HG03139 (cell line): ENCODE measurements around the gene ABCC11.
A peak's percentile ranks its signal among the peaks of the same experiment; 100 is the strongest.

Experiments
- ATAC-seq: cut with Tn5 transposase; IDR thresholded peaks from one replicate; pipeline ENCODE4 v1.9.1; 2021; ENCODE audit not compliant: unreplicated experiment

ABCC11 gene

GRCh38 chr16:48164907-48165715, 82.2 kb downstream of the ABCC11 start:
- peak; percentile 80 for ATAC-seq

GRCh38 chr16:48162839-48163410, 84.4 kb downstream of the ABCC11 start:
- no peak for ATAC-seq

GRCh38 chr16:48161906-48162305, 85.4 kb downstream of the ABCC11 start:
- ATAC-seq, result no peak

- no peak for ATAC-seq
These were observed 86.8 kb downstream of the ABCC11 start for GRCh38 chr16:48160575-48160974.

- ATAC-seq, result peak; percentile 61
These were observed 89.0 kb downstream of the ABCC11 start for GRCh38 chr16:48158296-48158695.

GRCh38 chr16:48157794-48158193, 89.5 kb downstream of the ABCC11 start:
- no peak for ATAC-seq

- ATAC-seq, result no peak
These were observed 90.0 kb downstream of the ABCC11 start for GRCh38 chr16:48157302-48157701.

- peak; percentile 52 for ATAC-seq
These were observed 90.5 kb downstream of the ABCC11 start for GRCh38 chr16:48156790-48157209.

GRCh38 chr16:48155926-48156789, 91.2 kb downstream of the ABCC11 start, which contains the start of gene ABCC12:
Gene ABCC12, minus strand, starts transcription at chr16:48155993. Its CDS starts 9,569 bp downstream, at chr16:48146424.
- no peak for ATAC-seq

GRCh38 chr16:48153774-48154173, 93.6 kb downstream of the ABCC11 start:
- no peak for ATAC-seq

- ATAC-seq, result no peak
These were observed 95.1 kb downstream of the ABCC11 start for GRCh38 chr16:48152226-48152625.

GRCh38 chr16:48150707-48151106, 96.6 kb downstream of the ABCC11 start:
- no peak for ATAC-seq

- ATAC-seq, result no peak
These were observed 100.6 kb downstream of the ABCC11 start for GRCh38 chr16:48146710-48147109.

GRCh38 chr16:48146131-48146530, 101.2 kb downstream of the ABCC11 start:
- ATAC-seq, result no peak

GRCh38 chr16:48143812-48144368, 103.4 kb downstream of the ABCC11 start:
- no peak for ATAC-seq

- no peak for ATAC-seq
These were observed 106.5 kb downstream of the ABCC11 start for GRCh38 chr16:48140821-48141220.

- ATAC-seq, result no peak
These were observed 107.8 kb downstream of the ABCC11 start for GRCh38 chr16:48139517-48139916.

- no peak for ATAC-seq
These were observed 108.8 kb downstream of the ABCC11 start for GRCh38 chr16:48138543-48138942.

- no peak for ATAC-seq
These were observed 109.5 kb downstream of the ABCC11 start for GRCh38 chr16:48137822-48138221.

GRCh38 chr16:48136547-48137360, 110.6 kb downstream of the ABCC11 start:
- no peak for ATAC-seq
